ENCODE data around the gene SPOCK1. TPM values are rescaled to one million over a fixed set of nuclear protein-coding genes. Genes with fewer than 3 reads are reported as not detected.

SPOCK1 gene
- total and polyA plus RNA-seq, 7 donors: 4.2 to 52.7 (median 16.0) TPM

DNA sequence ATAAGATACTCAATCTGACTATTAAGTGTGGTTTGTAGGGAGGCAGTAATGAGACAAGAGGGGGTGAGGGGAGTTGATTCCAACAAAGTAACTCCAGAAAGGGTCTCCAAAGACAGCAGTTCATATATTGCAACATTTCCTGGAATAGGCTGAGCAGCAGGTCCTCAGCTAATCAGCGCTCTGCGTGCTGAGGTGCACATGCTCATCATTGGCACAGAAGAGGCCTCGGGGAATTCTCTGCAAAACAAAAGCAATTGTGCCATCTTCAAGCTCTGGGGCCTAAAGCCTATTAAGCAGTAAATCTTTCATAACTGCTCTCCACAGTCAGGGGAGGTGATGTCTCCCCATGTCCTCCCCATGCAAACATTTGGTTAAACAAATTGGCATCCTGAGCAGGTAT is 357.3 kb downstream of the SPOCK1 start:
- no peaks in the 10 kb centered on the region for H3K27me3 ChIP-seq (ENCODE audit: insufficient read depth in 3 of 3, low read length in 2 of 3)
- no peaks in the 10 kb centered on the region for H3K36me3 ChIP-seq (ENCODE audit: insufficient read depth in 1 of 2, low read depth in 1 of 2)
- no peak overlapping the region for H3K4me3 ChIP-seq
- H3K9me3 ChIP-seq: no peaks in the 10 kb centered on the region
- H3K27ac ChIP-seq: no peak overlapping the region
- intact Hi-C loops (cut with DNase I): no loop called here
- DNase-seq (peak in 1 of 2 donors; percentile 30), ATAC-seq (no peak)
- WGBS, 3 donors: 25 to 42% (median 38%) methylated on average over 3 of the region's 3 CpGs
- TF ChIP-seq, protein P1, sequence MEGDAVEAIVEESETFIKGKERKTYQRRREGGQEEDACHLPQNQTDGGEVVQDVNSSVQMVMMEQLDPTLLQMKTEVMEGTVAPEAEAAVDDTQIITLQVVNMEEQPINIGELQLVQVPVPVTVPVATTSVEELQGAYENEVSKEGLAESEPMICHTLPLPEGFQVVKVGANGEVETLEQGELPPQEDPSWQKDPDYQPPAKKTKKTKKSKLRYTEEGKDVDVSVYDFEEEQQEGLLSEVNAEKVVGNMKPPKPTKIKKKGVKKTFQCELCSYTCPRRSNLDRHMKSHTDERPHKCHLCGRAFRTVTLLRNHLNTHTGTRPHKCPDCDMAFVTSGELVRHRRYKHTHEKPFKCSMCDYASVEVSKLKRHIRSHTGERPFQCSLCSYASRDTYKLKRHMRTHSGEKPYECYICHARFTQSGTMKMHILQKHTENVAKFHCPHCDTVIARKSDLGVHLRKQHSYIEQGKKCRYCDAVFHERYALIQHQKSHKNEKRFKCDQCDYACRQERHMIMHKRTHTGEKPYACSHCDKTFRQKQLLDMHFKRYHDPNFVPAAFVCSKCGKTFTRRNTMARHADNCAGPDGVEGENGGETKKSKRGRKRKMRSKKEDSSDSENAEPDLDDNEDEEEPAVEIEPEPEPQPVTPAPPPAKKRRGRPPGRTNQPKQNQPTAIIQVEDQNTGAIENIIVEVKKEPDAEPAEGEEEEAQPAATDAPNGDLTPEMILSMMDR (IDR thresholded peaks at IDR 0.05): no peak
- no peaks in the 10 kb centered on the region for H3K4me1 ChIP-seq

DNA sequence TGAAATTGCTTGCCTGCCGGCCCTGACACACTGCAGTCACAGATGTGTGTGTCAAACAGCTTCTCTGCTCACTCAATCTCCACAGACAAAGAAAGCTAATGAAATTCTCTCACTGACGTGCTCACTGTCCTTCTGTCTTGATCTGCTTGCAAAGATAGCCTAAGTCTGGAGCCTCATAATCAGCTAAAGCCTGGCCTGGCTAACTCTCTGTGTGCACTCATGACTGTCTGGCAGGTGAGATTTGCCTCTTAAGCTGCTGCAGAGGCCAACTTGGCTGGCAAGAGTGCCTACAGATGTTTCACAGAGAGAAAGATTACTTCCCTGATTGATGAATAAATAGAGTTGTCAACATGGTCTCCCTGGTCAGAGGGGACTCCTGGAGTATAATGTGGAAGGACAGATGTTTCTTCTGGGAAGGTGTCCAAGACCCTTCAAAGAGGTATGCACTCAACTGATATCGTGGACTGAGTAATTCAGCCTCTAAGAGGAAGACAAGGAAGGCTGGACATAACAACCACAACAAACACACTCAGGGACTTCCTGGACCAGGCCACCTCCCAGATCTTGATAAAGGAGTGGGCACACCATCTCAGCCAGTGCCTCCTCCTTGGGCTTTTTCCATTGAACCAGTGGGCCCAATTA is 362.0 kb downstream of the SPOCK1 start:
- intact Hi-C loops (cut with DNase I): no loop called here
- Histone ChIP-seq H3K27me3 (ENCODE audit: insufficient read depth in 3 of 3, low read length in 2 of 3) (no peaks in the 10 kb centered on the region), H3K4me3 (no peak overlapping the region), H3K27ac (no peak overlapping the region), H3K4me1 (no peaks in the 10 kb centered on the region), H3K36me3 (ENCODE audit: insufficient read depth in 1 of 2, low read depth in 1 of 2) (no peaks in the 10 kb centered on the region), H3K9me3 (no peaks in the 10 kb centered on the region)
- no peak for DNase-seq
- ATAC-seq: no peak
- WGBS, 3 donors: 33 to 43% (median 33%) methylated on average over 3 of the region's 3 CpGs
- TF ChIP-seq, protein P1 (IDR thresholded peaks at IDR 0.05): no peak

DNA sequence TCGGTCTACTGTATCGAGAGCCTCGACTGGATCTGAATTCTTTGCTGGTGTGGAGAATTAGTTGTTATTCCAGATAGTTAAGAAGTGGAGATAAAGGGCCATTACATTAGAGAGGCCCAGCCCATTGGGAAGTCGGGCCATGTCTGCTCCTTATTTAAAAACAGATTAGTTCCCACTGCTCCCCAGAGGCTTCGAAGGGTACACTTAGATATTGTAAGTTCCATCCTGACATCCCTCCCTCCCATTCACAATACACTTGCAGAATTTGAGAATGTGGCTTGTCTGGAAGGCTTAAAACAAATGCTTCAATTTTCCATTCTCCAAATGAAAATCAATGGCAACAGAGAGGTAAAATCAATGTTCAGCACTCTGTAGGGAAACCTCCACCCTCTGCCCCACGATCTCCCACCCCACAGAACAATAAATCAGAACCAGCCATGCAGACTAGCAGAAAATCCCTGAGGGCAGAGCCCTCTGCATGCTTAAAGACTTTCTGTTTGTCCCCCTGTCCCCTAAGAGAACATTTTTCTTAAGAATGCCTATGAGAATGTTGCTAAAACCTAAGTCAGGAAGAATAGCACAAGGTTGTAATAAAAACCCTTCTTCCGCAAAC is 364.1 kb downstream of the SPOCK1 start:
- DNase-seq: no peak
- Histone ChIP-seq H3K4me1 (no peaks in the 10 kb centered on the region), H3K27ac (no peak overlapping the region), H3K9me3 (no peaks in the 10 kb centered on the region), H3K4me3 (no peak overlapping the region), H3K36me3 (ENCODE audit: insufficient read depth in 1 of 2, low read depth in 1 of 2) (no peaks in the 10 kb centered on the region), H3K27me3 (ENCODE audit: insufficient read depth in 3 of 3, low read length in 2 of 3) (no peaks in the 10 kb centered on the region)
- WGBS, 3 donors: 51 to 62% (median 58%) methylated on average over 7 of the region's 7 CpGs
- intact Hi-C loops (cut with DNase I): no loop called here
- TF ChIP-seq, protein P1 (IDR thresholded peaks at IDR 0.05): no peak
- no peak for ATAC-seq

DNA sequence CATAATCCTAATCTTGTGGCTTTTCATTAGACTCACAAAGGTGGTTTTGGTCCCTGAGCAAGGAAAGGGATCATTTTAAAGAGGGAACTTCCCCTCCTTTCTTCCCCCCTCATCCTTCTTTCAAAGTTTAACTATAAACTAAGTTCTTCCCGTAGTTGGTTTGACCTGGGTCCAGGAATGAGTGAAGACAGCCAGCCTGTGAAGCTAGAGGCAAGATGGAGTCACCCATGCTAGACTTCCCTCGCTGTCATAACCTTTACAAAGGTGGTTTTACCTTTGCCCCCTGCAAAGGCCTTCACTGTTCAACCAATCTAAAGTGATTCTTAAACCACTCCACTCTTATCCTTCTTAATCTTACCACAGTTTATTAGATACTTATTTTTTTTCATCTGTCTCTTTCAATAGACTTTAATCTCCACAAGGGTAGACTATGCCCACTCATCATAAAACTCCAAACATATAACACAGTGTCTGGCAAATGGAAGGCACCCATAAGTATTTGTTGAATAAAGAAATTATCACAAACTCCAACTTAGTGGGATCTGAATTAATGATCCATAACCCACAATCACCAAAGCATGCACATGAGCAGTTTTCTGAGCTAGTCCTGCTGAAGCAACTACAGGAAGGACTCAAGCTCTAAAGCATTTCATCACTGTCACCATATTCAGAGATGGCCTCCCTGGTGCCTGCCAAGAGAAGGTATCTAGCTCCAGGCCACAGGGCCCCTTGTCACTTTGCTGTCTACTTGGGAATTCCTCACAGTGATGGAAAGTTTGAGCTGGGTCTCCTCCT is 369.0 kb downstream of the SPOCK1 start:
- ATAC-seq (no peak), DNase-seq (no peak)
- Histone ChIP-seq H3K4me3 (no peak overlapping the region), H3K4me1 (no peaks in the 10 kb centered on the region), H3K36me3 (ENCODE audit: insufficient read depth in 1 of 2, low read depth in 1 of 2) (no peaks in the 10 kb centered on the region), H3K27me3 (ENCODE audit: insufficient read depth in 3 of 3, low read length in 2 of 3) (no peaks in the 10 kb centered on the region), H3K9me3 (no peaks in the 10 kb centered on the region), H3K27ac (no peak overlapping the region)
- TF ChIP-seq, protein P1 (IDR thresholded peaks at IDR 0.05): no peak
- WGBS, 3 donors: 74 to 91% (median 84%) methylated on average over 2 of the region's 2 CpGs
- intact Hi-C loops (cut with DNase I): no loop called here
